Ammon's horn (tissue), 1 donor: ENCODE data around the gene TMEM220.
"Not testable (repeated sequence)": the region's sequence is repeated elsewhere in the genome, so short reads cannot be mapped to it uniquely, and the experiment has no call there.

ENCODE experiments used
- DNase-seq: peaks from one replicate; pipeline ENCODE4 v3.0.0-alpha.2; 2016; ENCODE audit warnings: low spot score

TMEM220 gene

GRCh38 chr17:10754861-10755591 is 25.2 kb upstream of the TMEM220 start:
- DNase-seq: no peak

- DNase-seq: no peak
Observed at GRCh38 chr17:10754109-10754508, 24.3 kb upstream of the TMEM220 start.

DNA sequence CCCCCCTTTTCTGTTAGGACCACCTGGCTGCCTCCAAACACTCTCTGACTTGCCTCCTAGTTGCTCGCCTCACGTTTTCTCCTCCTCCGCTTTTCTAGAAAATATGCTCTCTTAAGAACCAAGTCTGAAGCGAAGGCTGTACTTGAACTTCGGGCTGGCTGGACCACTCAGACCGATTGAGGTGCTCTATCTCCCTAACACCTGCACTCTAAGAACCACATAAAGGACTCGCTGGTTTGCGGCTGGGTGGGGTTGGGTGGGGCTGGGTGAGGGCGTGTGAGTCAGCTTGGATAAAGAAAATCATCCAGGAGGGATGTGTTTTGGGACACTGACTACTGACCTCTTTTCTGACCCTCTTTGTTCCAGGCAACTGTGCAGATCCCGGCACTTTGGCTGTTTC is 22.9 kb upstream of the TMEM220 start:
- no peak for DNase-seq

DNA sequence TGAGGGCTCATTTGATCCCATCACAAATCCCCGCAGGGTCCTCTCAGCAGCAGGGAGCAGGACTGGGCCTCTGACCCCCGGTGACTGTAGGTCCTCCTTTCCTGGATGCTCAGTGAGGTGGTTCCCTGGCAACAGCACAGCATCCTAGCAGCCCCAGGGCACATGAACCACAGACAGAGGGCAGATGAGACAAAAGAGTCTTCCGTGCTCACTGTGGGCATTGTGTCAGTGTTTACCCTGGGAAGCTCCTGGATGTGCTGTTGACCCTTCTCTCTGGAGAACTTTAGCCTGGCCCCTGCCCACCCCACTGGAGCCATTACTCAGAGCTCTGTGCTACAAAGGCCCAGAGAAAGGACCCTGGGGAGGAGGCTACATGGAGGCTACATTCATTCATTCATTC is 21.7 kb upstream of the TMEM220 start:
- no peak for DNase-seq

- DNase-seq: no peak
Observed at GRCh38 chr17:10750210-10750609, 20.4 kb upstream of the TMEM220 start.

- DNase-seq: no peak
Observed at GRCh38 chr17:10748531-10749181, 18.8 kb upstream of the TMEM220 start.

GRCh38 chr17:10745231-10745630 is 15.4 kb upstream of the TMEM220 start:
- DNase-seq: no peak

DNA sequence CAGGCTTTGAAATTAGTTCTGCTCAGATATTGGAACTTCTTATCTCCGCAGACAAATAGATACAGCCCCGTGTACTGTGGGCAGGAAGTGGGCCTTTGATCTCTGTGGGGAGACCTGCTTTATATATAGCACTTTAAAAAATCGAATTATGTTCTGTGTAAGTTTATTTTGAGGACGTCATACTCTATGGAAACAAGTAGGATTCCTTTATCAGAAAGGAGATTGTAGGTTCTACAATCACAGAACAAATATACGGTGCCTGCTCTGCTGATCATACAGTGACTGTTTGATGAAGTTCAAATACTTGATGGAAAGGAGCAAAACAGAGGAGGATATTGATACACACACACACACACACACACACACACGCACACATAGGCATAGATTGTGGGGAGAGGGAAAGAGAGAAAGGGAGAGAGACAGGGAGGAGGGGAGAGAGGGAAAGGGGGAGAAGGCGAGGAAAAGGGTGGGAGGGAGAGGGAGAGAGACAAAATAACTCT is 14.7 kb upstream of the TMEM220 start:
- DNase-seq: no peak

- DNase-seq: no peak
Observed at GRCh38 chr17:10743316-10744009, 13.6 kb upstream of the TMEM220 start.

DNA sequence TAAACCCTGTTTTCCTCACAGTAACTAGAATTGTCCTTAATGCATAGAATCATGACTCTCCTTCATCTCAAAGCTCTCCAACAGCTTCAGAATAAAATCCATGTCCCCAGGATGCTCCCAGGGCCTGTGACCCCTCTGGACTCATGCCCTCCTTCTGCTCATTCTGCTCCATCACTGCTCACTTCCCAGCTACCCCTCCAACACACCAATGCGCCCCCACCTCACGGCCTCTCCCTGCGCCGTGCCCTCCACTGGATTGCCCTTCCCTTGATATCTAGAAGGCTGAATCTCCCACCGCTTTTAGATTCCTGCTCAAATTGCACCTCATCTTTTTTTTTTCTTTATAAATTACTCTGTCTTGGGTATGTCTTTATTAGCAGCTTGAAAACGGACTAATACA is 12.6 kb upstream of the TMEM220 start:
- DNase-seq: no peak

DNA sequence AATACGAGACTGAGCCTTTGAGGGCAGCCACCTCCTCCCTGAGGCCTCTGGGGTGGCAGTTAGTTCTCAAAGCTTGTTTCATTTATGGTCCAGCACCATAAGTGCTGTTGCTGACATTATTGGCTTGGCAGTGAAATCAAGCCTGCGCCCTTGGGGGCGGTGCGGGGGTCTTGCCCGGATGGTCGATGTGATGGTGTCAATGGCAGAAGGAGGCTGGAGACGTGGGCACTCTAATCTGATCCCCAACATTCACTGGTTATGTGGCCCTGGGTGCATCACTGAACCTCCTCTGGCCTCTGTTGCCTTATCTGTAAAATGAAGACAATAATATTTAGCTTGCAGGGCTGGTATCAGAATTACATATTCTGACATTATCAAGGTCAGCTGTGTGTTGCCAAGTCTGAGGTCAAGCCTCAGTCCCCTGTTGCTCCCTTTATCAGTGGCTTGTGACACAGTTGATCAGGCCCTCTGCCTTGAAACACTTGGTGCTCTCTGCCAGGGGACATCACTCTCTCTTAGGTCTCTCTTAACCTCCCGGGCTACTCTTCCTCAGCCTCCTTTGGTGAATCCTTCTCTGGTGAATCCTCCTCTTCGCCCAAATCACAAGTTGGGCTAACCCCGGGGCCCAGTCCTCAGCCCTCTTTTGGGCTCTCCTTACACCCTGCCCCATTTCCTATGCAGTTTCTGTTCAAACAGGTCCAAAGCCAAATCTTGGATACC is 11.8 kb upstream of the TMEM220 start:
- DNase-seq: no peak

DNA sequence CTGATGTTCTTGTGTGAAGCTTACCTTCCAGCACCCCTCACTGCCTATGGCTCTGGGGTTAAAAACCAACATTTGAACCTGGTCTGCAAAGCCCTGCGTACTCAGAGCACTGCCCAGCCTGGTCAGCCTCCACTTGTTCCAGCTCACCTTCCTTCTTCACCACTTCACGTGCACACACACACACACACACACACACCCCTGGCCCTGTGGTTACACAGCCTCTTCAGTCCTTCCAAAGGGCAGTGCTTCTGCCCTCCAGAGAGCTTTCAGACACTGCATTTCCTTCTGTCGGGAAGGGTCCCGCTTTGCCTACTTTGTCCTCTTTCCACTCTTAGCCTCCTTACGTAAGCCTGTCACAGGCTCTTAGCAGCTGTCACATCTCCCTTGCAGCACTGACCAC is 9.6 kb upstream of the TMEM220 start:
- no peak for DNase-seq

DNA sequence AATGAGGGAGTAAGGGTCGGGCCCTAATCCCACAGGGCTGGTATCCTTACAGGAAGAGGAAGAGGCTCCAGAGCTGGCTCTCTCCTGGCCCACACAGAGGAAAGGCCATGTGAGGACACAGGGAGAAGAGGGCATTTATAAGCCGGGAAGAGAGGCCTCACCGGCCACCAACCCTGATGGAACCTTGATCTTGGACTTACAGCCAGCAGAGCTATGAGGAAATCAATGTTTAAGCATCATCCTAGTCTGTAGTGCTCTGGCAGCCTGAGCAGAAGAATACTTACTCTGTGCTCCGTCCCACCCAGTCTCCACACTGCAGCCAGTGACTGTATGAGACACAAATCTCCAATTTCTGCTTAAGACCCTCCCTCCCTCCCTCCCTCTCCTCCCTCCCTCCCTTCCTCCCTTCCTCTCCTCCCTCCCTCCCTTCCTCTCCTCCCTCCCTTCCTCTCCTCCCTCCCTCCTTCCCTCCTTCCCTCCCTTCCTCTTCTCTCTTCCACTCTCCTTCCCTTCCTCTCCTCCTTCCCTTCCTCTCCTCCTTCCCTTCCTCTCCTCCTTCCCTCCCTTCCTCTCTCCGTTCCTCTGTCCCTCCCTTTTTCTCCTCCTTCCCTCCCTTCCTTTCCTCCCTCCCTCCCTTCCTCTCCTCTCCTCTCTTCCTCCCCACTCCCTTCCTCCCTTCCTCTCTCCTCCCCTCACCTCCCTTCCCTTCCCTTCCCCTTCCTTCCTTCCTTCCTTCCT is 8.9 kb upstream of the TMEM220 start:
- DNase-seq: no peak

GRCh38 chr17:10737736-10738135 is 7.9 kb upstream of the TMEM220 start:
- no peak for DNase-seq

DNA sequence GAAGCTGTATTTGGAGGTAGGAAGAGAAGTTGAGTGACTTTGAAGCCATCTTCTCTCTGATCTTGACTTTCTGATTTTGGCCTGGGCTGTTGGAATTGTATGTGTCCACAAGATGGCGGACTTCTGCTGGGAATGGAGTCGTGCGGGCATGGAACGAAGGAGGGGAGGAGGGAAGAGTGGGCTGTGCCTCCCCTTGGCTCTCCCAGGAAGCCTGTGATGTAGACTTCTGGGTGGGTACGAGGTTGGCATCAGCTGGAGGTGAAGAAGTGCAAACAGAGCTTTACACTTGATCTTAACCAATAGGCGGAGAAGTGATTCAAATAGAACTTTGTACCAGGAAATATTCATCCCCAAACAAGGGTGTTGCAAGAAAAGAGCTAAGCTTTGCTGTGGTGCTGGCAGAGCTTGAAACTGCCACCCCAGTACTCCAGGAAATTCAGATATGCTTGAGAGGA is 7.4 kb upstream of the TMEM220 start:
- peak; percentile 83 for DNase-seq

DNA sequence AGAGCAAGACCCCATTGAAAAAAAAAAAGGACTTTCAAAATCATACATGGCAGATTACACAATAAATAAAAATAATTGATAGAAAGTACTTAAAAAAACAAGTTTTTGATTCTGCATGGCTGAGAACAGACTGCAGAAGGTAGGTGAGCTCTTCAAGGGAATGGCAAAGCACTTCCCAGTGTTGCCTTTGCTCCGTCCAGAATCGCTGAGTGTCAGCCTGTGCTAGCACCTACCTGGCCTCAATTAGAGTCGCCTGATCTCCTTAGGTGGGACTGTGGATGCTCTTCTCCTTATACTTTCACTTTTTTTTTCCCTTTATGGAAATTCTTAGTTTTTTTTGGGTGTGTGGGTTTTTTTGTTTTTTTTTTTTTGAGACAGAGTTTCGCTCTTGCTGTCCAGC is 6.0 kb upstream of the TMEM220 start:
- no peak for DNase-seq

- no peak for DNase-seq
Observed at GRCh38 chr17:10735251-10735650, 5.4 kb upstream of the TMEM220 start.

DNA sequence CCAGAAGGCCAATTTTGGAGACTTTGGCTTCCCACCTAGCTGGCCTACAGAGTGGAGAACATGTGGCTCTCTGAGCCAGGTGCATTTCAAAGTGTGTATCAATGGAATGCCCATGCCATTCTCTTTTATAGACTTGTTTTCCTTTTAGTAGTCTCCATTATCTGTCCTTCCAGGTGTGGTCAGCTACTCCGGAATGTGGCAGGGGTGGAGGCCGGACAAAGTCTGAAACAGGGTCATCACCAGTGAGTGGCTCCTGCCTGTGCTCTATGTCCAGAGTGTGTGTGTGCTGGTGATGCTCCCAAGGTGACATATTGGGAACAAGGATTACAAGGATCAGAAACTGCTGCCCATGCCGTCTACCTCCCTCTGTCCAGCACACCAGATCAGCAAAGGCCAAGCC is 3.8 kb upstream of the TMEM220 start:
- no peak for DNase-seq

DNA sequence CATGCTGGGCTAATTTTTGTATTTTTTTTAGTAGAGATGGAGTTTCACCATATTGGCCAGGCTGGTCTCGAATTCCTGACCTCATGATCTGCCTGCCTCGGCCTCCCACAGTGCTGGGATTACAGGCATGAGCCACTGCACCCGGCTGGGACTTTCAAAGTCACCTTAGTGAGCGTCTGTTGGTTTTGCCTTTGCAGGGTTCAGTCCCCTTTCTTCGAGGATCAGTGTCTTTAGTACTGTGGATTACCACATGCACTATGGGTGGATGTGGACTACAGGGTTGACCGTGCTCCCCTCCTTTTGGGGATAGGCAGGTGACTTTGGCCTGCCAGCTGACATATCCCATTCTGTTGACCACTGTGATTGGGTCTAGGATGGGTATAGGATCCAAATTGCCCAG is 2.3 kb upstream of the TMEM220 start:
- not testable (repeated sequence) for DNase-seq

- DNase-seq: no peak
Observed at GRCh38 chr17:10731408-10731879, 1.6 kb upstream of the TMEM220 start.

DNA sequence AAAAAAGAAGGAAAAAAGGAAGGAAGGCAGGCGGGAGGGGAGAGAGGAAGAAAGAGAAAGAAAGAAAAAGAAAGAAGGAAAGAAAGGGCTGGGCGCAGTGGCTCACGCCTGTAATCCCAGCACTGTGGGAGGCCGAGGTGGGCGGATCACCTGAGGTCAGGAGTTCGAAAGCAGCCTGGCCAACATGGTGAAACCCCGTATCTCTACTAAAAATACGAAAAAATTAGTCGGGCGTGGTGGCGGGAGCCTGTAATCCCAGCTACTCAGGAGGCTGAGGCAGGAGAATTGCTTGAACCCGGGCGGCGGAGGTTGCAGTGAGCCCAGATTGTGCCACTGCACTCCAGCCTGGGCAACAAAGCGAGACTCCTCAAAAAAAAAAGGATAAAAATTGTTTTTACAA is 424 bp upstream of the TMEM220 start:
- not testable (repeated sequence) for DNase-seq
